Stimulated activated CD8-positive, alpha-beta memory T cell treated with anti-CD3 and anti-CD28 coated beads, Interleukin-12 subunit alpha, Interleukin-12 subunit beta, amount 100 ng/mL, for 4 hours (primary cell): ENCODE results near the gene POR.

Experiments used
- DNase-seq: peaks from one replicate; pipeline ENCODE4 v3.0.0-alpha.2; 2020; ENCODE audit warnings: low read depth

Gene POR

GRCh38 chr7:75953931-75954330, 39.0 kb downstream of the POR start:
- no peak for DNase-seq

GRCh38 chr7:75955331-75955955, 40.5 kb downstream of the POR start:
- DNase-seq, result no peak

GRCh38 chr7:75957021-75957736, 42.2 kb downstream of the POR start:
- no peak for DNase-seq

- DNase-seq, result no peak
Observed at GRCh38 chr7:75958802-75959543, 44.0 kb downstream of the POR start.

- DNase-seq, result no peak
Observed at GRCh38 chr7:75960372-75960771, 45.4 kb downstream of the POR start.

- DNase-seq, result no peak
Observed at GRCh38 chr7:75961218-75961617, 46.3 kb downstream of the POR start.

- no peak for DNase-seq
Observed at GRCh38 chr7:75962607-75963380, 47.8 kb downstream of the POR start.

- DNase-seq, result no peak
Observed at GRCh38 chr7:75963381-75963995, 48.5 kb downstream of the POR start.

- no peak for DNase-seq
Observed at GRCh38 chr7:75965617-75966016, 50.7 kb downstream of the POR start.

GRCh38 chr7:75966190-75966961, 51.4 kb downstream of the POR start:
- no peak for DNase-seq

GRCh38 chr7:75967055-75967454, 52.1 kb downstream of the POR start:
- DNase-seq, result no peak

- DNase-seq, result no peak
Observed at GRCh38 chr7:75967487-75967997, 52.6 kb downstream of the POR start.

GRCh38 chr7:75968012-75968411, 53.1 kb downstream of the POR start:
- no peak for DNase-seq

- DNase-seq, result no peak
Observed at GRCh38 chr7:75968561-75969001, 53.6 kb downstream of the POR start.

- no peak for DNase-seq
Observed at GRCh38 chr7:75969182-75969581, 54.2 kb downstream of the POR start.

- DNase-seq, result no peak
Observed at GRCh38 chr7:75969704-75970498, 54.9 kb downstream of the POR start.

GRCh38 chr7:75971309-75971960, 56.5 kb downstream of the POR start:
- no peak for DNase-seq

GRCh38 chr7:75971961-75972763, 57.2 kb downstream of the POR start:
- DNase-seq, result no peak

- no peak for DNase-seq
Observed at GRCh38 chr7:75977743-75978142, 62.8 kb downstream of the POR start.
